ACC112 (cell line): ENCODE results near the gene TRIM60.
"Not testable (repeated sequence)": the region's sequence is repeated elsewhere in the genome, so short reads cannot be mapped to it uniquely, and the experiment has no call there.

Source experiments
- H2AFZ ChIP-seq: fragments of 200-600 bp; sonication (generic); one replicate; pipeline ENCODE4 v1.6.0; 2017; ENCODE audit warnings: antibody characterized with exemption, low read length; ENCODE audit not compliant: unreplicated experiment
- H3K27ac ChIP-seq: fragments of 200-600 bp; sonication (generic); 2 replicates; pipeline ENCODE4 v1.5.1; 2014; ENCODE audit warnings: low read depth, mild to moderate bottlenecking, antibody characterized with exemption, low read length, moderate library complexity
- H3K27me3 ChIP-seq: fragments of 200-600 bp; sonication (generic); 2 replicates; pipeline ENCODE4 v1.6.1; 2014; ENCODE audit warnings: mild to moderate bottlenecking, antibody characterized with exemption, low read length, moderate library complexity, mixed read lengths; ENCODE audit not compliant: insufficient read depth
- H3K36me3 ChIP-seq: fragments of 200-600 bp; sonication (generic); 2 replicates; pipeline ENCODE4 v1.6.1; 2016; ENCODE audit warnings: mild to moderate bottlenecking, antibody characterized with exemption, low read length, moderate library complexity, mixed read lengths; ENCODE audit not compliant: insufficient read depth
- H3K4me1 ChIP-seq: fragments of 200-600 bp; sonication (generic); one replicate; pipeline ENCODE4 v1.6.1; 2016; ENCODE audit warnings: low read length, mixed read lengths; ENCODE audit not compliant: insufficient read depth, unreplicated experiment, control insufficient read depth
- H3K4me3 ChIP-seq: fragments of 200-600 bp; sonication (generic); 2 replicates; pipeline ENCODE4 v1.5.1; 2014; ENCODE audit warnings: mild to moderate bottlenecking, low read depth, low read length
- H3K79me2 ChIP-seq: fragments of 200-600 bp; sonication (generic); one replicate; pipeline ENCODE4 v1.6.0; 2016; ENCODE audit warnings: low read length; ENCODE audit not compliant: control insufficient read depth, unreplicated experiment, insufficient read depth

Gene TRIM60

DNA sequence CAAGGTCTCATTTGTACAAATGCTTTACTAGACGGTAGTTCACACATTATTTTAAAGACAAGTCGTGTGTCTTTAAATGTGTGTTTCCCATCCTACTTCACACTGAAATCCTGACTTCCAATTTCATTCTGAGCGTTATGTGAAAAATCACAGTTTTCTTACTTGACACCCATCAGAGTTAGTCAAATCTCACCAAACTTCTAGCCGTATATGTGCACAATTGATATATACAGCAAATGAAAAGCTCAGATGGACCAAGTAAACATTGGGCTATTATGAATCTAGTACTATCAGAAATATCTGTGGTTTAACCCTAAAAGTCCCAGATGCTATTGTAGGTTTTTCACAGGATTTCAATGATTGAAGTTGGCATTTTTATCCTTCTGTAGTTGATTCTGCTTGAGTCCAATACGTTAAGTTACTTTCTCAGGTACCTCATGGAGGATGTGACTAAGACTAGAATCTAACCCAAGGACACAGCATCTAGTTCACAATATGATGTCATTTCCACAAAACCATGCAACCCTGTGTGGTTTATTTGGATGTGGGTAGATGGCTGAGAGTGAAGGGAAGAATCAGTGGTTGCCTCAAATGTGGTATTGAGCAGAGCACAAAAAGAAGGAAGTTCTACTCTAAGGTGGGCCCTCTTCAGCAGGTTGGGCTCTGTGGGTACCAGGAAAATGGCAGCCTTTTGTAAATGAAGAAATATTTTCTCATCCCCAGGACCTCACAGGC lies 22.1 kb upstream of the TRIM60 start:
- Histone ChIP-seq H3K4me1 (no peaks in the 10 kb centered on the region), H3K36me3 (no peaks in the 10 kb centered on the region), H3K4me3 (no peak overlapping the region), H3K27ac (no peak overlapping the region), H3K79me2 (no peaks in the 10 kb centered on the region), H3K27me3 (peaks cover 21% of the 10 kb centered on the region; the same call in 1 of the 2 replicates), H2AFZ (no peak overlapping the region)

DNA sequence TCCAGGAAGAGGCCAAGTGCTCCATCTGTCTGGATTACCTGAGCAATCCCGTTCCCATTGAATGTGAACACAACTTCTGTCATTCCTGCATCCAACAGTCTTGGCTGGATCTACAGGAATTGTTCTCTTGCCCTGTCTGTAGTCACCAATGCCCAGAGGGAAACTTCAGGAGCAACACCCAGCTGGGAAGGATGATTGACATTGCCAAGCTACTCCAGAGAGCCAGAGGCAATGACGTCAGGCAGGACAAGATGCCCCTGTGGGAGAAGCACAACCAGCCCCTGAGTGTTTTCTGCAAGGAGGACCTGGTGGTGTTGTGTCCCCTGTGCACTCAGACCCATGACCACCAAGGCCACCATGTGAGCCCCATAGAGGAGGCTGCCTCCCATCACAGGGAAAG lies 21.3 kb upstream of the TRIM60 start:
- no peak overlapping the region for H2AFZ ChIP-seq
- H3K27ac ChIP-seq, result no peak overlapping the region
- peaks cover 21% of the 10 kb centered on the region; the same call in 1 of the 2 replicates for H3K27me3 ChIP-seq
- no peak overlapping the region for H3K4me3 ChIP-seq
- H3K79me2 ChIP-seq, result no peaks in the 10 kb centered on the region
- H3K4me1 ChIP-seq, result no peaks in the 10 kb centered on the region
- no peaks in the 10 kb centered on the region for H3K36me3 ChIP-seq

DNA sequence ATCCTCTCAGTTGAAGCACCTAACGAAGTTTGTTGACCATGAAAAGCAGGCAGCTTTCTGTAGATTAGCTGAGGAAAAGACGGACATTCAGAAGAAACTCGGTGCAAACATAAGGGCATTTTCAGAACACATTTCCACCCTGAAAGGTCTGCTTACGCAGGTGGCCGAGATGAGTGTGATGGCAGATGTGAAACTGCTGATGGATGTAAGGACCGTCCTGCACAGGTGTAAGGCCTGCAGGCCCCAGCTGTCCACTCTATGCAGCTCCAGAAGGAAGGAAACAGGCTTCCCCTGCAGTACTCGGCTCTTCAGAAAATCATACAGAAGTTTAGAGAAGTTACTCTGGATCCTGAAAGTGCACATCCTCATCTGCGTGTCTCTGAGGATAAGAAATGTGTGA lies 20.8 kb upstream of the TRIM60 start:
- Histone ChIP-seq H3K4me3 (no peak overlapping the region), H3K36me3 (no peaks in the 10 kb centered on the region), H3K4me1 (no peaks in the 10 kb centered on the region), H3K79me2 (no peaks in the 10 kb centered on the region), H2AFZ (no peak overlapping the region), H3K27me3 (peaks cover 21% of the 10 kb centered on the region; the same call in 1 of the 2 replicates), H3K27ac (no peak overlapping the region)

DNA sequence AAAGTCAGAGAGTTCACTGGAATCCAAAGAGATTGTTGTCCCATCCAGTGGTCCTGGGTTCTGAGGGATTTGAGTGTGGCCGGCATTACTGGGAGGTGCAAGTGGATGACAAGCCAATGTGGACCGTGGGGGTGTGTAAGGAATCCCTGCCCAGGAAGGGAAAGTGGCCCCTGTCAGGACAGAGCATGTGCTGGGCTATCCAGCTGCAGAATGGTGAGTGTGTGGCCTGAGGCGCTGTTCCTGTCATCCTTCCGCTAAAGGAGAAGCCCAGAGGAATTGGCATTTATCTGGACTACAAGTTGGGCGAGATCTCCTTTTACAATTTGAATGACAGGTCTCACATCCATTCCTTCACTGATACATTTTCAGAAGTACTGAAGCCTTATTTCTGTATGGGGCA lies 20.4 kb upstream of the TRIM60 start:
- no peak overlapping the region for H3K4me3 ChIP-seq
- H3K36me3 ChIP-seq, result no peaks in the 10 kb centered on the region
- H3K4me1 ChIP-seq, result no peaks in the 10 kb centered on the region
- H3K27ac ChIP-seq, result no peak overlapping the region
- H3K79me2 ChIP-seq, result no peaks in the 10 kb centered on the region
- no peak overlapping the region for H2AFZ ChIP-seq
- H3K27me3 ChIP-seq, result peaks cover 21% of the 10 kb centered on the region; the same call in 1 of the 2 replicates

DNA sequence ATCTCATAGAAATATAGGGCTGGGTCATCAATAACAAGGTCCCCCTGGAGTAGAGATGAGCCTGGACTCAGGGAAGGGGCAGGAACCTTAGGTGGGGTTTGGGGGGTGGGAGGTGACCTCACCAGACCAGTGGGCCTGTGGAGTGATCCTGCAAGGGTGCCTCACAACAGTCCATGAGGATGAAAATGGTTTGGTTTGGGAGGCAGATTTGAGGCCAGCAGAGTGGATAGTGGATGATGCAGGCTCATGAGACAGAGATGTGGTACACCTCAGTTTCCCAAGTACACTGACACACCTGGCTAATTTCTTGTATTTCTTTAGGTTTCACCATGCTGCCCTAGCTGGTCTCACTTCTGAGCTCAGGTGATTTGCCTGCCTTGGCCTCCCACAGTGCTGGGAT lies 18.1 kb upstream of the TRIM60 start:
- no peak overlapping the region for H2AFZ ChIP-seq
- peaks cover 21% of the 10 kb centered on the region; the same call in 1 of the 2 replicates for H3K27me3 ChIP-seq
- H3K4me3 ChIP-seq, result no peak overlapping the region
- H3K27ac ChIP-seq, result no peak overlapping the region
- no peaks in the 10 kb centered on the region for H3K4me1 ChIP-seq
- no peaks in the 10 kb centered on the region for H3K36me3 ChIP-seq
- no peaks in the 10 kb centered on the region for H3K79me2 ChIP-seq

DNA sequence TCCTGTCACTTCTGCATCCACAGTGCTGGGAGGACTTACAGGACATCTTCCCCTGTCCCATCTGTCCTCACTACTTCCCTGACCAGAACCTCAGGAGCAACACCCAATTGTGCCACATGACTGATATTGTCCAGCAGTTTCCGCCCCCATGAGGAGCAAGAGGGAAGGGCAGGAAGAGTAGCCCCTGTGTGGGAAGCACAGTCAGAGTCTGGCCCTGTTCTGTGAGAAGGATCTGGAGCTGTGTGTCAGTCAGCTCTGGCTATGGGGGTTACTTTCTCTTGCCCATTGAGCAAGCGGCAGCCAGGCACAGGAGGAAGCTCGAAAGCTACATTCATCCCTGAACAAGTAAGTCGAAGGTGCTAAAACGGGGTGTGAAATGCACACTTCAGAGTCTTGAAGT lies 14.8 kb upstream of the TRIM60 start:
- Histone ChIP-seq H3K4me1 (no peaks in the 10 kb centered on the region), H3K79me2 (no peaks in the 10 kb centered on the region), H3K4me3 (no peak overlapping the region), H3K36me3 (no peaks in the 10 kb centered on the region), H3K27me3 (no peaks in the 10 kb centered on the region), H2AFZ (no peak overlapping the region), H3K27ac (no peak overlapping the region)

DNA sequence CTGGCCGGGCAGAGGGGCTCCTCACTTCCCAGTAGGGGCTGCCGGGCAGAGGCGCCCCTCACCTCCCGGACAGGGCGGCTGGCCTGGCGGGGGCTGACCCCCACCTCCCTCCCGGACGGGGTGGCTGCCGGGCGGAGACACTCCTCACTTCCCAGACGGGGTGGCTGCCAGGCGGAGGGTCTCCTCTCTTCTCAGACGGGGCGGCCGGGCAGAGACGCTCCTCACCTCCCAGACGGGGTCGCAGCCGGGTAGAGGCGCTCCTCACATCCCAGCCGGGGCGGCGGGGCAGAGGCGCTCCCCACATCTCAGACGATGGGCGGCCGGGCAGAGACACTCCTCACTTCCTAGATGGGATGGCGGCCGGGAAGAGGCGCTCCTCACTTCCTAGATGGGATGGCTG lies 11.8 kb upstream of the TRIM60 start:
- H3K4me1 ChIP-seq, H3K79me2 ChIP-seq, H2AFZ ChIP-seq, H3K4me3 ChIP-seq, H3K36me3 ChIP-seq, H3K27me3 ChIP-seq, H3K27ac ChIP-seq: not testable (repeated sequence)

DNA sequence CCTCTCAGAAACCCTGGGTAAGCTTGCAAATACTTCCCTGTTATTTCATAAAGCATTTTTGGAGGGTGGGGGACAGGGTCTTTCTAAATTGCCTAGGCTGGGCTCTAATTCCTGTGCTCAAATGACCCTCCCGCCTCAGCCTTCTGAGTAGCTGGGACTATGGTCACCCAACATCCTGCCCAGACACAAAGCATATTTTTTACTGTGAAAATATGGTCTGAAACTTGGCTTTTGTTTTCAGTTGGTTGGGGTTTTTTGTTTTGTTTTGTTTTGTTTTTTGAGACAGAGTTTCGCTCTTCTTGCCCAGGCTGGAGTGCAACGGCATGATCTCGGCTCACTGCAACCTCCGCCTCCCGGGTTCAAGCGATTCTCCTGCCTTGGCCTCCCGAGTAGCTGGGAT lies 6.0 kb upstream of the TRIM60 start:
- not testable (repeated sequence) for H3K4me3 ChIP-seq

DNA sequence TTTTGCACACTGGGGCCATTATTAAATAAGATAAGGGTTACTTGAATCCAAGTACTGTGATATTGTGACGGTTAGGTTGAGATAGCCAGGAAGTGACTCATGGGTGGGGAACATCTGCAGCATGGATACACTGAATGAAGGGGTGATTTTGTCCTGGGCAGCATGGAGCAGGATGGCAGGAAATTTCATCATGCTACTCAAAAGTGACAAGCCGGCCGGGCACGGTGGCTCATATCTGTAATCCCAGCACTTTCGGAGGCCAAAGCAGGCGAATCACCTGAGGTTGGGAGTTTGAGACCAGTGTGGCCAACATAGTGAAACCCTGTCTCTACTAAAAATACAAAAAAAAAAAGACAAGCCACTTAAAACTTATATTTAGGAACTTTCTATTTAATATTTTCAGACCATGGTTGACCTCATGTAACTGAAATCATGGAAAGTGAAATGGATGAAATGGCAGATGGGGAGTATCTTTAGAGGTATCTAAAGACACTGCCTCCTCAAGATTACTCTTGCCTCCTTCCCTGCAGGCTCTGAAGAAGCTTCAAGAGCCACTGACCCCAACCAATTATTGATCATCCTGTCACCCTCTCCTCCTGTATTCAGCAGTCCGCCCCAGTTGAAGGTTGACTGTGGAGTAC lies 3.9 kb upstream of the TRIM60 start:
- Histone ChIP-seq H2AFZ (no peak overlapping the region), H3K27ac (no peak overlapping the region), H3K79me2 (no peaks in the 10 kb centered on the region), H3K4me1 (no peaks in the 10 kb centered on the region), H3K36me3 (no peaks in the 10 kb centered on the region), H3K27me3 (no peaks in the 10 kb centered on the region), H3K4me3 (no peak overlapping the region)

More for the DNA sequence above, 6.0 kb upstream of the TRIM60 start:
- H2AFZ ChIP-seq, H3K27me3 ChIP-seq, H3K36me3 ChIP-seq, H3K27ac ChIP-seq, H3K4me1 ChIP-seq, H3K79me2 ChIP-seq: not testable (repeated sequence)

DNA sequence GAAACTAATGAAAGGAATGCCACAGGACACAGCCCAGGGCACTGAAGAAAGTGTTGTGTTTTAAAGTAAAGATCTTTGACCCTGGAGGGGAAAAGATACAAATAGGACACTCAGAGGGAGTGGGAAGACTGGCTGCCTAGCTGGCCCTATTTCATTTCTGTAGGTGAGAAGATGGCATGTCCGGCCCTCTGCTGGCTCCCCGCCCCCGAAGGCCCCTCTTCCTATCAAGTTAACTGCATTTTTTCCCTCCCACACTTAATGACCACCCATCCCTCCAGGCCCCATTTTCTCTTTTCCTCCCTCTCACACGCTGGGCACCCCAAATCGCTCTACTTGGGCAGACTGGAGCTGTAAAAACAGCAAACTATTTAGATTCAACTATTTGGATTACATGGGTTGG lies 16.4 kb downstream of the TRIM60 start:
- no peaks in the 10 kb centered on the region for H3K36me3 ChIP-seq
- no peak overlapping the region for H2AFZ ChIP-seq

DNA sequence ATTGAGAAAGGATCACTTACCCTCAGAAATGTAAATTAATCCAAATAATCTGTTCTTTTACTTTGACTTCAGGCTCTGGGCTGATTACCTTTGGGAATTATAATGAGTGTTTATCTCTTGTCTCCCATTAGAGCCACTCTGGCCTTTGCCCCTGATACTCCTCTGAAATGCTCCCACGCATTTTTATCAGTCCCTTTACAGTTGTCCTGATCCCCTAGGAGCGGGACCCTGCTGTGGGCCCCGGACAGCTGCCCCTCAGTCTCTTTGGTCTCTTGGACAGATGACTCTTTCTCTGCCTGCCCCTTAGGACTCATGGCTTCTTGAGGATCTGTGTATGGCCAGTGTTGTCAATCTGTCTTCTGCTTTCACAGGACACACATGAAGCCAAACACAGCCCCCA lies 20.8 kb downstream of the TRIM60 start:
- Histone ChIP-seq H3K36me3 (no peaks in the 10 kb centered on the region), H2AFZ (no peak overlapping the region), H3K27me3 (peaks cover 2% of the 10 kb centered on the region; the same call in 1 of the 2 replicates), H3K27ac (no peak overlapping the region), H3K4me1 (no peaks in the 10 kb centered on the region), H3K4me3 (no peak overlapping the region), H3K79me2 (no peaks in the 10 kb centered on the region)

More for the DNA sequence above, 16.4 kb downstream of the TRIM60 start:
- H3K79me2 ChIP-seq, result no peaks in the 10 kb centered on the region
- H3K27me3 ChIP-seq, result peaks cover 9% of the 10 kb centered on the region
- H3K4me3 ChIP-seq, result no peak overlapping the region
- no peak overlapping the region for H3K27ac ChIP-seq
- H3K4me1 ChIP-seq, result no peaks in the 10 kb centered on the region
